ENCODE results near the gene C20orf141.
"Not testable (repeated sequence)": the region's sequence is repeated elsewhere in the genome, so short reads cannot be mapped to it uniquely, and the experiment has no call there.

C20orf141 gene

DNA sequence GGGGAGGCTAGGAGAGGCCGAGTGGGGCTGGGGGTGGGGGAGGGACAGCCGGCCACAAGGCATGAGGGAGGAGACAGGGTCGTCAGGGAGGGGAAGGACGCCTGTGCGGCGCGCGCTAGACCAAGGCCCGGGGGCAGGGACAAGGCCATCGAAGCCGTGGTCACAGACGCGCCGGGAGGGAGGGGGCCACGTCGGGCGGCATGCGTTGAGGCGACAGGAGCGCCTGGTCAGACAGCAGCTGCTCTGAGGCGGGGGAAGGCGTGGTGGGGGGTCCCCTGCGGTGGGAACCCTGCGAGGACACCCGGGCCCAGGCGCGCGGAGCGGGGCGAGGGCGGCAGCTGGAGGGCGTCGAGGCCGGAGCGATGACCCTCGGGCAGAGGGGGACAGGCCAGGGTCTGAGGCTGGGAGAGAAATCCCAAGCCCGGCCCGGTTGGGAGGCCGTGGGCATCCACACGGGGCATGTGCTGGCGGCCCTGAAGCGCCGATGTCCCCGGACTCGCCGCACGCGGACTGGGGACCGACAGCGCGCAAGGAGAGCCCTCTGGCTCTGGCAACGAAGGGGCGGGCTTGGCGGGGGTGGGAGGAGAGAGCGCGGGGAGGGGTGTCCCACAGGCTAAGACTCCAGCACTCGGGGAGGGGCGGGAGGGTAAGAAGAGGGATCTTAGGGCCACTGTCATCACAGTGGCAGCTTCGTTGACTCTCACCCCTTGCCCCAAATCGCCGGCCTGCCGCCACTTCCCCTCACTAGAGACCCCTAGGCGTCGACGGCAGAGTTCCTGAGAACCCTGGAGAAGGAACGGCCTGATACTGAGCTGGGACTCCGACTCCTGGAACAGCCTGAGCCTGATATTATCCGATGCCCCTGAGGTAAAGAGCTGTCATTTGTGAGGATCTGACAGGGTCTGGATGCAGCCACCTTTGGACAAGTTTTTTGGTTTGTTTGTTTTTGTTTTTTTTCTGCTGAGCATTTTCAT is 6.4 kb downstream of the C20orf141 start:
- DNase-seq, result no peak

GRCh38 chr20:2822073-2822472 is 7.3 kb downstream of the C20orf141 start:
- DNase-seq, result no peak

- DNase-seq, result no peak
These were observed 11.0 kb downstream of the C20orf141 start for GRCh38 chr20:2825761-2826160.

DNA sequence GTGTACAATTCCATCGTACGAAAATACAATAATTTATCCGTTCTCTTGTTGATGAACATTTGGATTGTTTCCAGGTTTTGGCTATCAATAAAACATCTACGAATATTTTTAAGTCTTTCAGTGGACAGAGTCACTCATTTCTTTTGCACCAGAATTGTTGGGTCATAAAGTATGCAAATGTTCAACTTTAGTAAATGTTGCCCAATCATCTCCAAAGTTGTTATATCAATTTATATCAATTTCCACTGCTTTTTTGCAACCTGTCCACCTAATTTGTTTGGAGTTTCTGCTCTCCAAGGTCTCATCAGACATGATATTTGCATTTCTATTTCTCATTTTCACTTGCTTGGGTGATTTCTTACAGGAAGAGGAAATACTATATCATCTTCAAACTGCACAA is 11.9 kb downstream of the C20orf141 start:
- no peak for DNase-seq

DNA sequence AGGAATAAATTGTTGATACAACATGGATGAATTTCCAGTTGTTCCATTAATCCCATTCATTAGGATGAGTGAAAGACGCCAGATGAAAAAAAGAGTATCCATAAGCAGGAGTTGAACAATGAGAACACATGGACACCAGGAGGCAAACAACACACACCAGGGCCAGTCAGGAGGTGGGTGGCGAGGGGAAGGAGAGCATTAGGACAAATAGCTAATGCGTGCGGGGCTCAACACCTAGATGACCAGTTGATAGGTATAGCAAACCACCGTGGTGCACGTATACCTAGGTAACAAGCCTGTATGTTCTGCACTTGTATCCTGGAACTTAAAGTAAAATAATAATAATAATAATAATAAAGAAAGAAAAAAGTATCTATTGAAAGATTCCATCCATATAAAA is 14.6 kb downstream of the C20orf141 start:
- no peak for DNase-seq

GRCh38 chr20:2831206-2831605 is 16.4 kb downstream of the C20orf141 start:
- DNase-seq, result not testable (repeated sequence)

DNA sequence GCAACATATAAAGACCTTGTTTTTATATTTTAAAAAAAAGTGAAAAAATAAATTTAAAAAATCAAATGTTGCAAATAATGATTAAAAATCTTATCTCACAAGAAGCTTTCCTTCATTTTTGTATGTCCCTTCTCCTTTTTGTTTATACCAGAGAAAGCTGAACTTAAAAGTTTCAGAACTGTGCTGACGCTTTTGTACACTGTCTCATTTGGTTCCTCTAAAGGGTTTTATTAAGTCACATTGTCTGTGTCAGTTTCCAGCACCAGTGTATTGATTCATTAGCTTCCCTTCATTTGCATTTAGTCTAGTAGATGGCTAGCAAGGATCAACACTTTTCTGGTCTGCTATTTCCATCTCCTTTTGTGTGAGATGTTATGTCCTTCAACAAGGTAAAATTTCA is 19.0 kb downstream of the C20orf141 start:
- DNase-seq, result no peak

- no peak for DNase-seq
These were observed 19.8 kb downstream of the C20orf141 start for GRCh38 chr20:2834401-2835110.

DNA sequence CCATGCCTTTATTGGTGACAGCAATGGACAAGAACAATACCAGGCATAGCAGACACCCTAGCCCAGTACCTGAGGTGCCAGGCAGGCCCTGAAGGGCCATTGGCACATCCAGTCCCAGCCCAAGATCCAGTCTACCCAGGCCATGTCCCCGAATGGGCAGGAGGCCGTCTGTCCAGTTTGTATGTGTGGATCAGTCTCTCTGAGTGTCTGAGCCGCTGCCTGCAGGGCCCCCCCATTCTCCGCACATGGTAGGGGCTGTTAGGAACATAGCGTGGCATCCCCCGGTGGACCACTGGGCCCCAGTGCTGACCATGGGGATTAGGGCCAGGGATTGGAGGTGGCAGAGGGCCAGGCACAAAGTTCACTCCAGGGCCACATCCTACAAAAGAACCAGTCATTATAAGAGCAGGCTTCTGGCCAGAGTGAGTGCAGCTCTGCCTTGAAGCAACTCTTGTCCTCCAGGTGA is 20.6 kb downstream of the C20orf141 start:
- DNase-seq, result no peak

DNA sequence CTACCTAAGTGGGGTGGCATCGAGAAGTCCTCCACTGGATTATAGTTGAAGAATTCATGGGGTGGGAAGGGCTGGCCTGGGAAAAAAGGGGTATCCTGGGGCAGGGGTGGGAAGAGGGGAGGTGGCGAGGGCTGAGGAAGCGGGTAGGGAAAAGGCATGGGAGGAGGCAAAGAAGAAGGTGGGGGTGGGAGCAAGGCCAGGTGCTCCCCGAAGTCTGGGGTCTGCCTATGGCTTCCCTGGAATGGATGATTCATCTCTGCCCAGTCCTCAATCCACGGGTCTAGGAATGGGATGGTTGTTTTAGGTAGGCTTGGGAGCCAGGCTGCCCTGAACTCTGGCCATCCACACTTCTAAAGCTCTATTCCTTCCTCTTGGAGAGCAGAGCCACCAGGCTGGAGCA is 21.2 kb downstream of the C20orf141 start:
- no peak for DNase-seq

- no peak for DNase-seq
These were observed 22.6 kb downstream of the C20orf141 start for GRCh38 chr20:2837221-2837960.

- DNase-seq, result no peak
These were observed 23.5 kb downstream of the C20orf141 start for GRCh38 chr20:2838170-2838797.

DNA sequence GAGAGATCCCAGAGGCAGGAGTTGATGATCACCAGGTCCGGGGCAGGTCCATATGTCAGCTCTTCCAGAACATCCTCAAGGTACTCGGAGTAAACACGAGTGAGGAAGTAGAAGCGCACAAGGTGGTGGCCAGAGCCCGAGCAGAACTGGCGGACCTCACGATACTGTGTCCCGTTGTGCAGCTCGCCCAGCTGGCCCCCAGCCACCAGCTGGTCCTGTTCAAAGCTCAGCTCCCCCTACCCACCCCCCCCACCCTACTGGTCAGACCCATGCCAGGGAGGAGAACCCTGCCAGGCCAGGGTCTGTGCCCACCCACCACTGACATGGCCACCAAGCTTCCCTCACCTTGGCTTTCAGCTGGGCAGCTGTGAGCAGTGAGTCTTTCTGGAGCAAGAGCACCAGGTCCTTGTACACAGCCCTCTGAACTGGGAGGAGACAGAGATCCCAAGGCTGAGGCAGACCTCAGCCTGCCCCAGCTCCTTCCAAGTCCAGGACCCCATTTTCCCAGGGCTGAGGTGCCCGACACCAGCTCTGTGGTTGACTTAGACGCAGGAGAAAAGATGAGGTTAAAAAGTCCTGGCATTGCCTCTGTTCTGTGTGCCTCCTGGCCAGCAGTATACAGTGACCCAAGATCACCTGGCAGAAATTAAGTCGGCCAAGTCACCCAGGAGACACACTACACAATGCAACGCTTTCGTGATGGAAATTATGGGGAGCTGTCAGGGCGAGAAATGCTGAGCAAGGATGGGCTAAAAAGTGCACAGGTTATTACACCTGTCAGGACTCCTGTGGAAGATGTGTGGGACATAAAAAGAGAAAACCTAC is 24.3 kb downstream of the C20orf141 start:
- no peak for DNase-seq

- no peak for DNase-seq
These were observed 24.9 kb downstream of the C20orf141 start for GRCh38 chr20:2839732-2840137.

DNA sequence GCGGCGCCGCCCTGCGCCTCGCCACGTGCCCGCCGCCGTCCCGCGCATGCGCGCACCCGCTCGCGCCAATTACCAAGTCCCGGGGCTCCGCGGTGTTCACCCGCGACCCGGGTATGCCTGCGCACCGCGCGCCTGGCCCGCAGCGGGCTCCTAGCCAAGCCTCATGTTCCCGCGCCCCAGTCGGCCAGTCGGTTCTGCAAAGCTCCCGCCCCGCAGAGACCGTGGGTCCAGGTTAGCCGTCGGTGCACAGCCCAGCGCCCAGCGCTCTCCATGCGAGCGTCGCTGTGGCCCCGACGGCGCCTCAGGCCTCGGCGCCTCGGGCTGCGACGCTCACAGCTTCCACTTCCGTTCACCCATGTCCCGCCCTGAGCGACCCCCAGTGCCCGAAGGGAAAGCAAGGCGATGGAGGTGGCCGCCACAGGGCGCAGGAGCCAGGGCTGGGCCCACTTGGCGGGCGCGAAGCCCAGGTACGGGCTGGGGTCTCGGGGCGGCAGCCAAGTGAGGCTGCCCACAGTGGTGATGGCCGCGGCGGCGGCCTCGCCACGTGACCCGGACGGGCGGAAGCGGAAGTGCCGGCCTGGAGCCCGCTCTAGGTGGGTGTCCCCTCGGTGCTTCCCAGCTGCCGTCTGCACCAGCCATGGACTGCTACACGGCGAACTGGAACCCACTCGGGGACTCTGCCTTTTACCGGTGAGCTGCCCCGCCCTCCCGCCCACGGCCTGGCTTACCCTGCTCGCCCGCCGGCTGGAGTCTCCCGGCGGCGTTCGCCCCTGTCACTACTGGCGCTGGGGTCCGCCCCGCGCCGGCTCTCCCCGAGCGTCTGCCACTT is 25.6 kb downstream of the C20orf141 start, which contains the start of the genes PCED1A and VPS16:
PCED1A (minus strand) TSS at position 518 of the 829 bp plus-strand sequence. CDS start 743 bp downstream, outside the sequence.
VPS16 (plus strand) TSS at position 608 of the 829 bp plus-strand sequence; CDS start at position 638, 30 bp downstream.
- DNase-seq, result peak; percentile 93

DNA sequence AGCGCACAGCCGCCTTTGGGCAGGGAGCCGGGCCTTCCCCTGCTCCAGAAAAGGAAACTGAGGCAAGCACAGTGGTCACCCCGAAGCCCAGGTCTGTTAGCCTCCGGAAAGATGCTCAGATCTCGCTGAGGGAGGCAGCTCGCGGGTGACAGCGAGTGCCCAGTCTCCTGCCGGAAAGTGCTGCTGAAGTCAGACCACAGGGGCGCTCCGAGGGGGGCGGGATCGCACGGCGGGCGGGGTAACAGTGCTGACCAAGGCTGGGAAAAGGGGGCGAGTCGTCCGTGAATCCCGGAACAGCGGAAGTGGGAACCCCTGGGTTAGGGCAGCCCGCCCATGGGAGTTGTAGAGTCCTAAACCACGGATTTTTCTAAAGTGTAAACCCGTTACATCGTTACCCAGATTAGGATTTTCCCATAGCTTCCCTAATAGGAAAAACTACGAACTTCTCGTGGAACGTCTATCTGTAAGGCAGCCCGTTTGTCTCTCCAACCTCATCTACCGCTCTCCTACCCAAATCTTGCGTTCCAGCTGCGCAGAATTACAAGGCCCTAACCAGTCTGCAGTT is 26.3 kb downstream of the C20orf141 start:
- peak; percentile 87 for DNase-seq

DNA sequence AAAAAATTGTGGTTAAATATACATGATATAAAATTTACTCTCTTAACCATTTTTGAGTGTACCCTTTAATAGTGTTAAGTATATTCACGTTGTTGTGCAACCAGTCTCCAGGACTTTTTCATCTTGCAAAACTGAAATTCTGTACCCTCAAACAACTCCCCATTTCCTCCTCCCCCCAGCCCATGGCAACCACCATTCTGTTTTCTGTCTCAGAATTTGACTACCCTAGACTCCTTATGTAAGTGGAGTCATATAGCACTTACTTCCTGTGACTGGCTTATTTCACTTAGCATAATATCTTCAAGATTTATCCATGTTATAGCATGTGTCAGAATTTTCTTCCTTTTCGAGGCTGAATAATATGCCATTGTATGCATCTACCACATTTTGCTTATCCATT is 30.8 kb downstream of the C20orf141 start:
- no peak for DNase-seq

GRCh38 chr20:2846698-2847097 is 31.9 kb downstream of the C20orf141 start:
- no peak for DNase-seq

GRCh38 chr20:2847802-2848201 is 33.0 kb downstream of the C20orf141 start:
- DNase-seq, result no peak

GRCh38 chr20:2849529-2849928 is 34.7 kb downstream of the C20orf141 start:
- no peak for DNase-seq

Measured in left hindlimb (tissue), 1 donor.